ENCODE data around the gene HSP90AB1.

GRCh38 chr6:44271914-44272313, 25.0 kb downstream of the HSP90AB1 start:
- TF ChIP-seq POLR2A (IDR thresholded peaks at IDR 0.05; ENCODE audit: low read length), result no peak
- no peak for TF ChIP-seq GATA1 (IDR thresholded peaks at IDR 0.05; ENCODE audit: low read depth, low read length)

All from erythroblast (primary cell).